NK-92 treated with Interleukin-12 subunit alpha and Interleukin-12 subunit beta, amount 100 ng/mL, for 24 hours (cell line): Measurements from ENCODE around the gene SP2.

Experiments
- DNase-seq: peaks from one replicate; lab custom pipeline; 2025; lab: John Stamatoyannopoulos, UW

The SP2 gene

GRCh38 chr17:47975823-47976205 lies 79.8 kb downstream of the SP2 start:
- no peak for DNase-seq

- DNase-seq, result no peak
These were observed 82.3 kb downstream of the SP2 start for GRCh38 chr17:47978324-47978723.
